Measurements from ENCODE around the gene KIAA0825. TPM values are rescaled to one million over a fixed set of nuclear protein-coding genes. Genes with fewer than 3 reads are reported as not detected.

The KIAA0825 gene
- total RNA-seq, 1 experiment from 2014 or later, result 0.08 TPM

DNA sequence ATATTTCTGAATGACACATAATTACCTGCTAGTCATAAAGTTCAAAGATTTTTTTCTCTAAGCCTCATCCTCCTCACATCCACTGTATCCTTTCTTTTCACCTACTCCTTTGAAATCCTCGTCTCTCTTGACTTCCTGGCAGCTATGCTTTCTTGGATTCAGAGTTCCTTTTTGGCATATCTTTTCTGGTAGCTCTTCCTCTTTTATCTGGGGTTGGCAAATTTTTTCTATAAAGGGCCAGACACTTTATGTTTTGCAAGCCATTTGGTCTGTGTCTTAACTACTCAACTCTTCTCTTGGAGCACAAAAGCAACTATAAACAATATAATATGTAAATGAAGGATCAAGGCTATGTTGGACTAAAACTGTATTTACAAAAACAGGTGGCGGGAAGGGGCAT lies 197.5 kb downstream of the KIAA0825 start:
- no peak for DNase-seq (ENCODE audit: low read depth, low spot score)
- in situ Hi-C loops (cut with HindIII; ENCODE audit: low pct_unique_long_range_greater_than_20kb, low sequenced_read_pairs), result no loop called here

DNA sequence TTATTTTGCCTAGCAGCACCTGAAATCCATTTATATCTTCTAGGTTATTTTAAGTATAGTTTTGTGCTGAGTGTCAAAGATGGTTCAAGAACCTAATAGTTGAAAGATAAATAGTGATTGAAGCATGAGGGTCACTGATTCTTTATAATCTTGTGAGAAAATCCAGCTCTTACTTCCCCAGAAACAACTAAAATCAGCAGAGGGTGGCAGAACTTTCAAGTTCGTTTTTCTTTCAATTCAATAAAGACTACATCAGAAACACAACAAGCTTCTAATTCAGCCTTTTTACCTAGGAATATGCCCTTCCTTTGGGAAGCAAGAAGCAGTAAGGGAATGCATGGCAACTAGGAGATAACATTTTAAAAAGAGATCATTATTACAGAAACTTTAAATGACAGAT lies 202.6 kb downstream of the KIAA0825 start:
- DNase-seq (ENCODE audit: low read depth, low spot score), result no peak
- in situ Hi-C loops (cut with HindIII; ENCODE audit: low pct_unique_long_range_greater_than_20kb, low sequenced_read_pairs), result no loop called here

DNA sequence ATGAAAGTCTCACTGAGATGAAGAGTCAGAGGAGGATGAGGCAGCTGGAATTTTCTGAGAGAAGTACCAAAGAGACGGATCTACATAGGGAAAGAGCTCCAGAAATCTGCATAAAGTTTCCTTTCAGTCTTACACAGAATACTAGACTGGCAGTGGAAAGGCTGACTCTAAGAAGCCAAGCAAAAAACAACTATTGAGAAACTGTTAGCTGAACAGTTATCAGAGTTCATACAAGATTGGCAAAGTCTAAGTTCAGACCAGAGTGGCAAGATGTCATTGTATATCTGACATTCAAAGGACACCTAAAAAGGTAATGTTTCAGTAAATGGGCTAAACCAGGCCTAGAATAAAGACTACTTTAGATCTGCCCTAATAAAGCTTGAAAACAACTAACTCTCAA lies 209.0 kb downstream of the KIAA0825 start:
- in situ Hi-C loops (cut with HindIII; ENCODE audit: low pct_unique_long_range_greater_than_20kb, low sequenced_read_pairs), result no loop called here
- no peak for DNase-seq (ENCODE audit: low read depth, low spot score)

DNA sequence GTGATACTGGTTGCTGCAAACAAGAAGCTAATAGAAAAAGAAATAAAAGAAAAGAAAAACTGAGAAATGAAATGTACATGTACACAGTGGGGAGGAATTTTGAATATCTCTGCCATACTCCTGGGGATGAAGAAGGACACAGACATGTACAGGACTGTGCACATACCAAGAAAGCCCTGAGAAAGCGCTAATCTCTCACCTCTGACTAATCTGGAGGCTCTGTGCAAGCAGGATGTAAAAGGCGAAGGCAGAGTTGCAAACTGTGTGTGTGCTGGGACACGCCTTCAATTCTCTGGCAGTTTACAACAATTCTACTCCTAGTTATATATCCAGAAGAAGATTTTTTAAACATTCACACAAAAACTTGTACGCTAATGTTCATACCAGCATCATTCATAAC lies 211.4 kb downstream of the KIAA0825 start:
- DNase-seq (ENCODE audit: low read depth, low spot score), result no peak
- in situ Hi-C loops (cut with HindIII; ENCODE audit: low pct_unique_long_range_greater_than_20kb, low sequenced_read_pairs), result no loop called here

DNA sequence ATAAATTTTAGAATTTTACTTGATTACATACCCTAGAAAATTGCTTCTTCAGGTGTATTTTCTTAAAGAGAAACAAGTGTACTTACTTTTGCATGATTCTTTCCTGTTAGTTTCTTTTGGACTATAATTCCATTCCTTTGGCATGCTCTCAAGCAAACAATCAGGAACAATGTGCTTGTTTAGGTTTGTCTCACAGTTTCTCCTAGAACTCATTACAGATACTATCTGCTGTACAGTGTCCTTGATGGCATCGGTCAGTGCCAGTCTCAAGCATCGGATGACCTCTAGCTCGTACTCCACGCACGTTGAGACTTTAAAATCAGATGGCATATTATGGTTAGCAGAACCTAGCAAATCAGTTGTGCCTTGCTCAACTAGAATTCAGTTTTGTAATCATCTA lies 214.9 kb downstream of the KIAA0825 start:
- no peak for DNase-seq (ENCODE audit: low read depth, low spot score)
- in situ Hi-C loops (cut with HindIII; ENCODE audit: low pct_unique_long_range_greater_than_20kb, low sequenced_read_pairs), result no loop called here

GRCh38 chr5:94402096-94402495 lies 216.3 kb downstream of the KIAA0825 start:
- in situ Hi-C loops (cut with HindIII; ENCODE audit: low pct_unique_long_range_greater_than_20kb, low sequenced_read_pairs), result no loop called here
- no peak for DNase-seq (ENCODE audit: low read depth, low spot score)

DNA sequence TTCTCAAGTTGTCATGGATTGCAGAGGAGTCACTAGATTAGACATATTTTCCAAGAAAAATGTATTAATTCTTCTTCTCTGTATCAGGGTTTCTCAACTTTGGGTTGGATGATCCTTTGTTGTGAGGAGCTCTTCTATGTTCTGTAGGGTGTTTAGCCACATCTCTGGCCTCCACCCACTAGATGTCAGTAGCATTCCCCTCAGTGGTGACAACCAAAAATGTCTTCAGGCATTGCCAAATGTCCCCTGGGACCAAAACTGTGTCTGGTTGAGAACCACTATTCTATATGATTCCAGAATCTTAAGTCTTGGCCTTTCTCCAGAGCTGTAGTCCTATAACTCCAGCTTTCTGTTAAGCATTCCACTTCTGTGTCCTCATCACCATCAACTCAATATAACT lies 220.9 kb downstream of the KIAA0825 start:
- in situ Hi-C loops (cut with HindIII; ENCODE audit: low pct_unique_long_range_greater_than_20kb, low sequenced_read_pairs), result no loop called here
- peak; percentile 29 for DNase-seq (ENCODE audit: low read depth, low spot score)

DNA sequence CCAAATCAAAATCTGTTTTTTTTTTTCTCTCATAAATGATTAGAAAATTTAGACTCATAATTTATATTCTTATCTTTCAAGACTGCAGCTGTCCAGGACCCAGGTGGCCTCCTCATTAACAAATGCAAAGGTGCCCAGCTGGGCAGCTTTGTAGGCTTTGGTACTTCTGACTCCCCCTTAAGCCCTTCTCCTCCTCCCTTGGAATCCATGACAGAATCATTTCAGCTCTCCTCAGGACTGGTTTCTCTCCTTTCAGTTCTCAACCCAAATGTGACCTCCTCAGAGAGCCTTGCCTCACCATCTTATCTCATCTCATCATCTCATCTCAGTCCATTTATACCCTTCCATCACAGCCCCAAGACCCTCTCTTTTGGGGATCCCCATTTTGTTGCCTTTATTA lies 221.7 kb downstream of the KIAA0825 start:
- in situ Hi-C loops (cut with HindIII; ENCODE audit: low pct_unique_long_range_greater_than_20kb, low sequenced_read_pairs), result no loop called here

GRCh38 chr5:94395468-94395867 lies 222.9 kb downstream of the KIAA0825 start:
- in situ Hi-C loops (cut with HindIII; ENCODE audit: low pct_unique_long_range_greater_than_20kb, low sequenced_read_pairs), result no loop called here
- no peak for DNase-seq (ENCODE audit: low read depth, low spot score)

More for the DNA sequence above, 221.7 kb downstream of the KIAA0825 start:
- no peak for DNase-seq (ENCODE audit: low read depth, low spot score)

DNA sequence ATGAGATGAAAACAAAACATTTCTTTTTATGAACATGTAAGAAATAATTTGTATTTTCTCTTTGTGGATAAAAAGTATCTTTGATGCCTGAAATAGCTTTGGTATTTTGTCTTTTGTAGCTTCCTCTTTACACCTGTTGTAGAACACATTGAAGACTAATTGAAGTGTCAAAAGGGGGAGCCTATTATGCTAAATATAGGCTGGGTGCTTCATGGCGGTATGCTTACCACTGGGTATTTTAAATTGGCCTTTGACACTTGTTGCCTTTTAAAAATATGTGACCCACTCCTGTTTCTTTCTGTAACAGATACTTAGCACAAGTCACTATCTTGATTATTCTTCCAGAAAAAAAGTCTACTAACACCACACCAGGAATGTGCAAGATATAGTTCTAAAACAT lies 226.4 kb downstream of the KIAA0825 start:
- in situ Hi-C loops (cut with HindIII; ENCODE audit: low pct_unique_long_range_greater_than_20kb, low sequenced_read_pairs), result no loop called here
- DNase-seq (ENCODE audit: low read depth, low spot score), result no peak

GRCh38 chr5:94389515-94389899 lies 228.9 kb downstream of the KIAA0825 start:
- no peak for DNase-seq (ENCODE audit: low read depth, low spot score)
- in situ Hi-C loops (cut with HindIII; ENCODE audit: low pct_unique_long_range_greater_than_20kb, low sequenced_read_pairs), result no loop called here

DNA sequence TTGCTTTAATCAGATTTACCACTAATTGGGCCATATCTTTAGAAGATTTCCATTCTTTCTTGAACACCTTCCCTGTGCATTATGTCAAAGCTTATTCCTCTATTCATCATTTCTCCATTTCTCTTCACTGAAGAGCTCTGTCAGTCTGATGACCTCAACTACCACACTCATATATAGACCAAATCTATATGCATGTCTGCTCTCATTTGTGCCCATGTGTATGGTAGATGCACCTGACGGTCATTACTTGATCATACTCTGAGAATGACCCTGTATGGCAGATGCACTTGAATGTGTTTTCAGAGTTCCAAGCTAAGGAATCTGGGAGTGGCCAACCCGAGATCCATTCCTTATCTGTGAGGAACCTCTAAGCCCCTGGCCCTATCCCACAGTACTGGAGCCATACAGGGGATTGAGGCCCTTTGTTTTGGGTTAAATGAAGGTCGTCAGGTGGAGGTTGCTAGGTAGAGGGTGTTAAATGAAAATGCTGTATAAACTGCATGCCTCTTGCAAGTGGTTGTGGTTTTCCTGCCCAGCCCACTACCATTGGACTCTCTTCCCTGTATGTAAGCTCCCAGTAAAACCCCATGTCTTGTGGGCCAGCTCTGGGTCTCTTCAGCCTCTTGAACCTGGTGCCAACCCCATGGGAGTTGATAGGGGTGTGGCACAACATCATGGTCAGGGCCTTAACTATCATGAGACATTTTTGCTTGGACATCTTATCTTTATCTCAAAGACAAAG lies 229.5 kb downstream of the KIAA0825 start:
- in situ Hi-C loops (cut with HindIII; ENCODE audit: low pct_unique_long_range_greater_than_20kb, low sequenced_read_pairs), result no loop called here
- DNase-seq (ENCODE audit: low read depth, low spot score), result no peak

DNA sequence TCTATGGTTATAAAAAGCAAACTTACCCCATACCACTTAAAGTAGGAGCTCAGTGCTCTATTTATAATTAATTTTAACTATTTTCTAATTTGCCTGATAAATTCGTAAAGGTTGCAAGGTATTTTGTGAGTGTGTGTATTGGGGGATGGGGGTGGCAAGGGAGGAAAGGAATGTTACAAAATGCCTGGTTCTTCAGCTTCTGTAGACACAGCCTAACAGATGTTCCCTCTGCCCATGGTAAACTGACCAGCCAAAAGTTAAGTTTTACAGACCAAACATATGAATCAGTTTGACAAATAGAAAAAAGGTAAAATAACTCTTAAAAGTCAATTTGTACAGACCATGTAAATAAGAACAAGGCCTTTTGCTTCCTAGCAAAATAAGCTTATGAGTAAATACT lies 232.6 kb downstream of the KIAA0825 start:
- DNase-seq (ENCODE audit: low read depth, low spot score), result no peak
- in situ Hi-C loops (cut with HindIII; ENCODE audit: low pct_unique_long_range_greater_than_20kb, low sequenced_read_pairs), result no loop called here

DNA sequence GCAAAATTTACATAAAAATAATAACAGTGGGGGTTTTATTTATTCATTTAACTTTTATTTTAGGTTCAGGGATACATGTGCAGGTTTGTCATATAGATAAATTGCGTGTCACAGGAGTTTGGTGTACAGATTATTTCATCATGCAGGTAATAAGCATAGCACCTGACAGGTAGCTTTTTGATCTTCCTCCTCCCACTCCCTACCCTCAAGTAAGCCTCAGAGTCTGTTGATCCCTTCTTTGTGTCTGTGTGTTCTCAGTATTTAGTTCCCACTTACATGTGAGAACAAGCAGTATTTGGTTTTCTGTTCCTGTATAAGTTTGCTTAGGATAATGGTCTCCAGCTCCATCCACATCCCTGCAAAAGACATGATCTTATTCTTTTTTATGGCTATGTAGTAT lies 240.3 kb downstream of the KIAA0825 start:
- no peak for DNase-seq (ENCODE audit: low read depth, low spot score)
- in situ Hi-C loops (cut with HindIII; ENCODE audit: low pct_unique_long_range_greater_than_20kb, low sequenced_read_pairs), result no loop called here

DNA sequence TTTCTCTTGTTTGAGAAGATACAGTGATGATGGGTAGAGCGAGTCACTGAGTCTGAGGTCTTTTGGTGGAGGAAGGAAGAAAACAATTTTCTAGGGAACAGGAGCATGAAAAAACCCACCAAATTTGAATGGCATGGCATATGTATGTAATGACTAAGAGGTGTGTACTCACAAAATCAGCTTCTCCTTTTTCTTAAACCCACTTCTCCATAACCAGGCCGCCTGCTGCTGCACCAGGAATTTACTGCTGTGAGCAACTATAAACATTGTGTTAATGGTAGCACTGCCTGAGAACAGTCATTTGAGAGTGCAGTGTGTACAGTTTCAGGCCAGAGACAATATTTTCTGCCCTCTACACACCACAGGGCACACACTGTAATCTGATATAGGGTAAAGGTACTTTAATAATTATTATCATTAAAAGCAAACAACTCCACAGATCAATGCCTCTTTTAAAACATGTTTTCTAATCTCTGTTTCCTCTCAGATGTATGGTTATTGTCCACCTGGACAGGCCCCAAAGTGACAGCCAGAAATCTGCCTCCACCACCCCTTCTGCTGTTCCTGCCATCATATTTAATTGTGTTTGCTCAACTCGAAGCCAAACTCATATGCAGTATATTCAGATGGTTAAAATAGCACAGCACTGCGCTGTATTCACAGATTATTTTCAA lies 241.6 kb downstream of the KIAA0825 start:
- in situ Hi-C loops (cut with HindIII; ENCODE audit: low pct_unique_long_range_greater_than_20kb, low sequenced_read_pairs), result no loop called here
- no peak for DNase-seq (ENCODE audit: low read depth, low spot score)

DNA sequence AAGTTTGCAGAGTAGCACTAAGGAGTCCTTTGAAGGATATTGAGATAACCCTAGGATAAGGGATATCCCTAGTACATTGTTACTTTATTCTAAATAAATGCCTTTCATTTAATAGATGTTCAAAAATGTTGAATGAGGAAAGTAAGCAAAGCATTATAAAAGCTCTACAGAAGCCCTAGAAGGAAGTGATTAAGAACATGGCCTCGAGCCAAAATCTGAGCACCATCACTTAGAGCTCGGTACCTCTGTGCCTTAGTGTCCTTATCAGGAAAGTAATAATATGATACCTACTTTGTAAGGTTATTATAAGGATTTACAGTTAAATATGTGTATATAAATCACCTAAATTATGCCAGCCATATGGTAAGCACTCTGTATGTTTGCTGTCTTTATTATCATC lies 242.6 kb downstream of the KIAA0825 start:
- DNase-seq (ENCODE audit: low read depth, low spot score), result no peak
- in situ Hi-C loops (cut with HindIII; ENCODE audit: low pct_unique_long_range_greater_than_20kb, low sequenced_read_pairs), result no loop called here

DNA sequence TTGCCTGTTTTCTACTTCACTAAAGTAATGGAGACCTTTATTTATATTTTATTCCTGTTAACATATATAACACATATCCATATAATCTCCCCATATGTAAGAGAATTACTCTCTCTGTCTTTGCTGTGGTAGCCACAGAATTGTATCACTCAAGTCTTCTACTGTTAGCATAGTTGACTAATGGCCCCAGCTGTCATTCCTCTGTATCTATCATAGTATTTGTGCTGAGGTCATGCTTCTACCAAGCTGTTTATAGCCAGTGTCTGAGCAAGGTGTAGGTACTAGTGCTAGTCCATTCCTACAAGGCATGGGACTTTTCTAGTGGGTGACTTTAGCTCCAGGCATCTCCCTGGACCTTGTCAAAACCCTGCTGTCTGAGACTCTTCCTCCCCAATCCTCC lies 244.1 kb downstream of the KIAA0825 start:
- DNase-seq (ENCODE audit: low read depth, low spot score), result no peak
- in situ Hi-C loops (cut with HindIII; ENCODE audit: low pct_unique_long_range_greater_than_20kb, low sequenced_read_pairs), result no loop called here

DNA sequence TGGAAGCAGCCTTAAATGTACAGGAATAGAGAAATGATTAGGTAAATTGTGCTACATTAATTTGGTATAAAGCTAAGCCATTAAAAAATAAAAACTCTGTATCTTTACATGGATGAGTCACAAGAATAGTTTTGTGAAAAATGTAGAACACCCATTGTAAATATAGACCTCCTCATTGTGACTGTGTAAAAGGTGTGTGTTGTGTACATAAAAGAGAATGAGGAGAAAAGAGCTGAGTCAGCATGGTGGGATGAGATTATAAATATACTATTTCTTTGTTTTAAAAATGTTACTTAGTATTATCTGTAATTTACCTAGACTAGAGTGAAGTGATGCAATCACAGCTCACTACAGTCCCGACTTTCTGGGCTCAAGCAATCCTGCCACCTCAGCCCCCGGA lies 250.5 kb downstream of the KIAA0825 start:
- in situ Hi-C loops (cut with HindIII; ENCODE audit: low pct_unique_long_range_greater_than_20kb, low sequenced_read_pairs), result no loop called here

GRCh38 chr5:94366811-94367210 lies 251.6 kb downstream of the KIAA0825 start:
- DNase-seq (ENCODE audit: low read depth, low spot score), result no peak
- in situ Hi-C loops (cut with HindIII; ENCODE audit: low pct_unique_long_range_greater_than_20kb, low sequenced_read_pairs), result no loop called here

More for the DNA sequence above, 250.5 kb downstream of the KIAA0825 start:
- DNase-seq (ENCODE audit: low read depth, low spot score), result no peak
